Heart left ventricle (tissue), 16 donors: ENCODE measurements around the gene AOX1. TPM values are rescaled to one million over a fixed set of nuclear protein-coding genes. Genes with fewer than 3 reads are reported as not detected.
A peak's percentile ranks its signal among the peaks of the same experiment; 100 is the strongest.

Experiments used
- ATAC-seq, 4 donors: fragments of 200-7000 bp; cut with Tn5 transposase; one replicate each; pipeline ENCODE4 v1.9.1; 2020 to 2022; ENCODE audit warnings: moderate library complexity in 4 of 4, mild to moderate bottlenecking in 3 of 4, moderate number of reproducible peaks in 1 of 4
- DNase-seq, 5 donors: peaks; one replicate each; pipeline ENCODE4 v3.0.0-alpha.2; 2020
- H3K27ac ChIP-seq, 12 donors: fragments of 200-600 bp; sonication (generic) in 4 of 12; one replicate each; pipeline versions ENCODE4 v1.5.0 to v1.8.0; 2016 to 2022; ENCODE audit warnings: mild to moderate bottlenecking in 2 of 12
- H3K27me3 ChIP-seq, 9 donors: fragments of 200-600 bp; sonication (generic) in 2 of 9; one replicate each; pipeline versions ENCODE4 v1.5.1 to v1.8.0; 2016 to 2022; ENCODE audit warnings: mild to moderate bottlenecking in 3 of 9
- H3K36me3 ChIP-seq, 9 donors: fragments of 200-600 bp; sonication (generic) in 2 of 9; one replicate each; pipeline versions ENCODE4 v1.5.0 to v1.8.0; 2018 to 2022; ENCODE audit warnings: mild to moderate bottlenecking in 2 of 9
- H3K4me1 ChIP-seq, 12 donors: fragments of 200-600 bp; sonication (generic) in 4 of 12; one replicate each; pipeline versions ENCODE4 v1.5.0 to v1.8.0; 2016 to 2022; ENCODE audit warnings: mild to moderate bottlenecking in 3 of 12
- H3K4me3 ChIP-seq, 12 donors: fragments of 200-600 bp; sonication (generic) in 4 of 12; one replicate each; pipeline versions ENCODE4 v1.5.0 to v1.8.0; 2017 to 2022; ENCODE audit warnings: mild to moderate bottlenecking in 9 of 12, moderate library complexity in 4 of 12
- H3K9me3 ChIP-seq, 12 donors: fragments of 200-600 bp; sonication (generic) in 4 of 12; one replicate each; pipeline versions ENCODE4 v1.5.0 to v1.8.0; 2016 to 2022; ENCODE audit warnings: mild to moderate bottlenecking in 1 of 12
- POLR2A ChIP-seq, 2 donors: fragments of 450-650 bp; IDR thresholded peaks; one replicate each; pipeline ENCODE4 v1.6.1; 2017; ENCODE audit warnings: antibody characterized with exemption in 2 of 2, mild to moderate bottlenecking in 2 of 2, moderate library complexity in 2 of 2
- WGBS, 4 donors: extraction: QIAGEN DNeasy Blood & Tissue Kit in 2 of 4; methylation state at CpG; one replicate each; pipeline versions ENCODE4 v1.1.5 to v1.1.7; 2013 to 2018; 5-methylcytosine and 5-hydroxymethylcytosine counted together
- intact Hi-C, 10 donors: fragments of 100-400 bp; cut with DNase I; formaldehyde crosslinking; loops; one replicate each; pipeline versions ENCODE4 v1.11.1 to v1.14.2; 2022
- polyA plus RNA-seq, 2 donors: library from polyadenylated mRNA; stranded (reverse); fragments of 200-250 nt; gene quantifications; one replicate each; pipeline ENCODE4 v1.2.3, GENCODE V29; 2013
- total RNA-seq, 9 donors: library from RNA; depleted of rRNA in 2 of 9; stranded (reverse); fragments of >200 nt in 2 of 9; fragmentation: NEBNext Ultra II Directional in 3 of 9; extraction: Animal tissue kit (Norgen Biotek cat#: 25700) in 3 of 9; gene quantifications; one replicate each; pipeline versions ENCODE4 v1.1.0 to v1.2.4, GENCODE V29; 2016 to 2023
- TF ChIP-seq, protein P1 (sequence below), 12 donors: fragments of 200-600 bp; sonication (generic) in 4 of 12; IDR thresholded peaks; one replicate each; pipeline versions ENCODE4 v1.5.0 to v1.8.0; 2018 to 2022; ENCODE audit warnings: antibody characterized with exemption in 12 of 12, mild to moderate bottlenecking in 5 of 12
- donor health status: ischemic (EF 13 %, LVEDD 7.1; RV severe dilation, severe dysfunction).
- donor health status: healthy with polysubstance abuse.
- donor health status: DM: no; HTN: yes; CAD: no.
- donor health status: DM: no; HTN: no; CAD: no.
- donor health status: ischemic (EF 25% LVEDD 6.9; RV normal size, moderate dysfunction).
- donor health status: ischemic (EF 25% LVEDD 5.7; RV mildly dilated, moderate dysfunction).
- donor health status: healthy.
- donor health status: DM: yes; HTN: yes; CAD: no.
- donor health status: ischemic (EF 35%, LVEDD 5.7; RV mildly dilated, moderate dysfunction).
- donor health status: nonischemic (EF 11% LVEDD 7.7; RV severe dilation, severe dysfunction).
- donor health status: DM: yes; HTN: yes; CAD: no.
- donor health status: PGD.
- donor health status: ischemic (EF 29% LVEDD 5.4; RV normal size, mild dysfunction).
- donor health status: nonischemic (EF 23%, LVEDD 6.1; RV moderate dilation, normal function).

Gene AOX1
- total and polyA plus RNA-seq, 11 donors, result 0.76 to 33.4 (median 2.9) TPM

- Histone ChIP-seq H3K27ac (no peak overlapping the region), H3K36me3 (no peaks in the 10 kb centered on the region), H3K4me1 (no peaks in the 10 kb centered on the region), H3K9me3 (no peaks in the 10 kb centered on the region), H3K27me3 (no peaks in the 10 kb centered on the region), H3K4me3 (no peak overlapping the region)
- intact Hi-C loops, result no loop called here
- 47 to 76% (median 60%) methylated on average over 2 of the region's 2 CpGs for WGBS, 4 donors
- no peak for DNase-seq
- ATAC-seq, result no peak
- no peak for TF ChIP-seq POLR2A (IDR thresholded peaks at IDR 0.05)
- TF ChIP-seq, protein P1, sequence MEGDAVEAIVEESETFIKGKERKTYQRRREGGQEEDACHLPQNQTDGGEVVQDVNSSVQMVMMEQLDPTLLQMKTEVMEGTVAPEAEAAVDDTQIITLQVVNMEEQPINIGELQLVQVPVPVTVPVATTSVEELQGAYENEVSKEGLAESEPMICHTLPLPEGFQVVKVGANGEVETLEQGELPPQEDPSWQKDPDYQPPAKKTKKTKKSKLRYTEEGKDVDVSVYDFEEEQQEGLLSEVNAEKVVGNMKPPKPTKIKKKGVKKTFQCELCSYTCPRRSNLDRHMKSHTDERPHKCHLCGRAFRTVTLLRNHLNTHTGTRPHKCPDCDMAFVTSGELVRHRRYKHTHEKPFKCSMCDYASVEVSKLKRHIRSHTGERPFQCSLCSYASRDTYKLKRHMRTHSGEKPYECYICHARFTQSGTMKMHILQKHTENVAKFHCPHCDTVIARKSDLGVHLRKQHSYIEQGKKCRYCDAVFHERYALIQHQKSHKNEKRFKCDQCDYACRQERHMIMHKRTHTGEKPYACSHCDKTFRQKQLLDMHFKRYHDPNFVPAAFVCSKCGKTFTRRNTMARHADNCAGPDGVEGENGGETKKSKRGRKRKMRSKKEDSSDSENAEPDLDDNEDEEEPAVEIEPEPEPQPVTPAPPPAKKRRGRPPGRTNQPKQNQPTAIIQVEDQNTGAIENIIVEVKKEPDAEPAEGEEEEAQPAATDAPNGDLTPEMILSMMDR (IDR thresholded peaks at IDR 0.05), result no peak
Measured at GRCh38 chr2:200687922-200688920, 102.4 kb downstream of the AOX1 start.

DNA sequence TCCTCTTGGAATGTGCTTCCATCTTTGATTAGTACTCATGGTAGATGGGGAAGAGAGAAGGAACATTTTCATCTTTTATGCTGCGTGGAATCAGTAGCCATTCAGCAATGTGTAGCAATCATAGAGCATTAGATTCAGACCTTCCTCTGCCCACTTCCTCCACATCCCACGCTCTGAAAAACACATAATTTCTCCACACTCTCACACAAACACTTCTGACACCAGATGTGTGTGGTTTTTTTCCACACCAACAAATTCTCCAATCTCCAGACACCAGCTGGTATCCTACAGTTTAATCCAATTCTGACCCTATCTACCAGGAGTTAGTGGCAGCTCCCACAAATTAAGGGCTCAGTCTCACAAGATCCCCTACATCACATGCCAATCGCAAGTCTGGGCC is 103.3 kb downstream of the AOX1 start:
- Histone ChIP-seq H3K4me3 (no peak overlapping the region), H3K9me3 (no peaks in the 10 kb centered on the region), H3K36me3 (no peaks in the 10 kb centered on the region), H3K27me3 (no peaks in the 10 kb centered on the region), H3K27ac (no peak overlapping the region), H3K4me1 (no peaks in the 10 kb centered on the region)
- TF ChIP-seq POLR2A (IDR thresholded peaks at IDR 0.05), result no peak
- TF ChIP-seq, protein P1 (IDR thresholded peaks at IDR 0.05), result no peak
- intact Hi-C loops, result no loop called here
- no peak for ATAC-seq
- DNase-seq, result no peak
- 71 to 76% (median 74%) methylated on average over 3 of the region's 3 CpGs for WGBS, 4 donors

DNA sequence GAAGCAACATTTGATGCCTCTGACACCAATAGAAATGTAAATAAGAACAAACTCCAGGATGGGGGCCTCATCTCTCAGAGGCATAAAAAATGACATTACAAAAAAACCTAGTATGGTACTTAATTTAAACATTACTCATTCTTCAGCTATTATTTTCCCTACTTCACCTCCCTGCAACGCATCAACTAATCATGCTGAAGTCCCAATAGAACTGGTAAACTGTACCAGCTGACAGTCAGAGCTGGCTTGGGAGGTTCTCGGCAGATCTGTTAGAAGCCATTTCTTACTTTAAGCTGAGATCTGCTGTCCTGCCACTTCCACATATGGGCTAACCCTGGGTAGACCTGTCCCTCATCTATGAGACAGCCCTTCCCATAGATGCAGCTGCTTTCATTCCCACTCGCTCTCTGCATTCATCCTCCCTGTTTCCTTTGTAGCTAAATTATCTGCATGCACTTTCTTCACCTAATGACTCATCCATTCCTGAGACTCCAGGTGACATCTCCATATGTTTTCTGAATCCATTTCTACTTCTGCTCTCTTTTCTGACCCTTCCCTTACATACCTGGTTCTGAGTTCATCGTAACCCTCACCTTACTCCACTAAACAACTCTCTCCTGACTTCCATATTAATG is 108.1 kb downstream of the AOX1 start:
- Histone ChIP-seq H3K4me3 (no peak overlapping the region), H3K9me3 (no peaks in the 10 kb centered on the region), H3K27ac (no peak overlapping the region), H3K4me1 (peaks cover 0 to 12% (median 0%) of the 10 kb centered on the region in 12 donors), H3K27me3 (no peaks in the 10 kb centered on the region), H3K36me3 (no peaks in the 10 kb centered on the region)
- DNase-seq, result no peak
- intact Hi-C loops, result no loop called here
- TF ChIP-seq, protein P1 (IDR thresholded peaks at IDR 0.05), result no peak
- no peak for TF ChIP-seq POLR2A (IDR thresholded peaks at IDR 0.05)
- WGBS, 4 donors, result 82 to 90% (median 87%) methylated on average over 4 of the region's 4 CpGs
- ATAC-seq, result no peak

DNA sequence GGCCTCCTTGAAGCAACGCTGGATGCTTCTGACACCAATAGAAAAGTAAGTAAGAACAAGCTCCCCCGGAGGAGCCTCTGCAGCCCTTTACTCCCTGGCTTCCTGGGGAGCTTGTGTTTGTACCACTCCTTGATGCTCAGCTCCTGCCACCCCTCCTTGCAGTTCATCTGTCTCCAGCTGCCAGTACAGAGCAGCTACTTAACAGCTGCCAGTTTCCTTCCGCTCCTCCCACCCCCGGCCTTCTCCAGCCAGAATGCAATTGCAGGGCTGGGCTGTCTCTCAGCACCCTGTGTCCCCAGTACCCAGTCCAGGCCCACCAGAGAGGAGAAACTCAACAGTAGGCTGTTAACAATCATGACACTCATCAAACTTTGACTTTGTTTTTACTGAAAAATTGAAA is 109.4 kb downstream of the AOX1 start:
- 36 to 66% (median 51%) methylated on average over 4 of the region's 4 CpGs for WGBS, 4 donors
- DNase-seq, result peak in 3 of 5 donors; percentile 20 to 67 (median 60)

More for the DNA sequence above, 109.4 kb downstream of the AOX1 start:
- ATAC-seq, result peak; percentile 64 to 82 (median 73)
- H3K4me3 ChIP-seq, result no peak overlapping the region
- intact Hi-C loops, result loop anchor here in 1 of 10 donors (5.0 kb wide), 1 partner anchor 73 kb away; no protein-coding TSS in a partner anchor
- no peaks in the 10 kb centered on the region for H3K9me3 ChIP-seq
- no peak overlapping the region for H3K27ac ChIP-seq
- TF ChIP-seq, protein P1 (IDR thresholded peaks at IDR 0.05), result no peak
- TF ChIP-seq POLR2A (IDR thresholded peaks at IDR 0.05), result no peak
- no peaks in the 10 kb centered on the region for H3K36me3 ChIP-seq
- peaks cover 0 to 12% (median 0%) of the 10 kb centered on the region in 12 donors for H3K4me1 ChIP-seq
- no peaks in the 10 kb centered on the region for H3K27me3 ChIP-seq
